GM12878 (cell line): ENCODE data around the gene MCEMP1. TPM values are rescaled to one million over a fixed set of nuclear protein-coding genes. Genes with fewer than 3 reads are reported as not detected.

ENCODE experiments used
- BCL11A ChIP-seq: IDR thresholded peaks from 2 replicates; pipeline ENCODE4 v1.6.1; 2011; ENCODE audit warnings: low read depth, low read length
- BHLHE40 ChIP-seq, 2 experiments: fragments of 450-650 bp in 1 of 2; IDR thresholded peaks; 2 replicates each; pipeline ENCODE4 v1.6.1; 2011 to 2017; ENCODE audit warnings: low read depth in 2 of 2, borderline replicate concordance in 1 of 2, improper control_type of control experiment in 1 of 2, low read length in 1 of 2, mild to moderate bottlenecking in 1 of 2
- BRCA1 ChIP-seq: IDR thresholded peaks from 2 replicates; pipeline ENCODE4 v1.6.1; 2011; ENCODE audit warnings: low read depth, low read length, improper control_type of control experiment
- CBFB ChIP-seq: IDR thresholded peaks from 2 replicates; pipeline ENCODE4 v1.6.1; 2016; ENCODE audit warnings: antibody characterized with exemption, low read depth
- CBX3 ChIP-seq: fragments of 200-600 bp; sonication (generic); IDR thresholded peaks from 2 replicates; pipeline ENCODE4 v1.6.1; 2016; ENCODE audit warnings: low read depth, borderline replicate concordance
- DPF2 ChIP-seq: fragments of 450-650 bp; IDR thresholded peaks from 2 replicates; pipeline ENCODE4 v1.6.1; 2017; ENCODE audit warnings: mild to moderate bottlenecking
- FOXK2 ChIP-seq: fragments of 450-650 bp; IDR thresholded peaks from 2 replicates; pipeline ENCODE4 v1.6.1; 2017; ENCODE audit warnings: mild to moderate bottlenecking, moderate library complexity
- GATAD2B ChIP-seq: fragments of 450-650 bp; conservative IDR thresholded peaks from 2 replicates; pipeline ENCODE4 v1.6.1; 2017; ENCODE audit warnings: low read depth, mild to moderate bottlenecking, moderate library complexity
- HDAC2 ChIP-seq: fragments of 200-600 bp; sonication (generic); IDR thresholded peaks from 2 replicates; pipeline ENCODE4 v1.6.1; 2017
- JUNB ChIP-seq: IDR thresholded peaks from 2 replicates; pipeline ENCODE4 v1.6.1; 2016; ENCODE audit warnings: antibody characterized with exemption, mild to moderate bottlenecking
- KAT2A ChIP-seq: conservative IDR thresholded peaks from 2 replicates; pipeline ENCODE4 v1.6.1; 2011; ENCODE audit warnings: low read depth, low read length; ENCODE audit not compliant: control insufficient read depth
- LARP7 ChIP-seq: fragments of 450-650 bp; IDR thresholded peaks from 2 replicates; pipeline ENCODE4 v1.6.1; 2017; ENCODE audit warnings: mild to moderate bottlenecking
- NR2F1 ChIP-seq: fragments of 450-650 bp; conservative IDR thresholded peaks from 2 replicates; pipeline ENCODE4 v1.6.1; 2017; ENCODE audit warnings: mild to moderate bottlenecking
- PAX5 ChIP-seq: IDR thresholded peaks from 2 replicates; pipeline ENCODE4 v1.6.1; 2011; ENCODE audit warnings: low read depth, low read length, borderline replicate concordance
- PAX8 ChIP-seq: fragments of 450-650 bp; IDR thresholded peaks from 2 replicates; pipeline ENCODE4 v1.6.1; 2017; ENCODE audit warnings: mild to moderate bottlenecking, moderate library complexity
- SMAD1 ChIP-seq: fragments of 450-650 bp; IDR thresholded peaks from 2 replicates; pipeline ENCODE4 v1.6.1; 2018; ENCODE audit warnings: mild to moderate bottlenecking, low read depth; ENCODE audit not compliant: partially characterized antibody
- SP1 ChIP-seq: IDR thresholded peaks from one replicate; pipeline ENCODE4 v1.6.1; 2011; ENCODE audit warnings: low read depth, low read length
- TAF1 ChIP-seq: IDR thresholded peaks from 2 replicates; pipeline ENCODE4 v1.6.1; 2011; ENCODE audit warnings: mild to moderate bottlenecking, low read depth, low read length, borderline replicate concordance
- ZNF217 ChIP-seq: fragments of 450-650 bp; IDR thresholded peaks from 2 replicates; pipeline ENCODE4 v1.6.1; 2017; ENCODE audit warnings: antibody characterized with exemption, mild to moderate bottlenecking
- ZNF274 ChIP-seq: IDR thresholded peaks from one replicate; pipeline ENCODE4 v1.8.0; 2011; ENCODE audit not compliant: insufficient read length, insufficient read depth
- ZNF622 ChIP-seq: fragments of 450-650 bp; IDR thresholded peaks from 2 replicates; pipeline ENCODE4 v1.6.1; 2017; ENCODE audit warnings: mild to moderate bottlenecking, inconsistent platforms
- polyA plus RNA-seq, 11 experiments: library from polyadenylated mRNA; depleted of rRNA in 4 of 11; unstranded in 6 of 11; stranded (reverse) in 5 of 11; fragments of >200 nt; fragmentation: Nextera tagmentation in 4 of 11; fragmentation: Illumina TruSeq in 1 of 11; extraction: Ambion mirVana in 4 of 11; extraction: Trizol in 1 of 11; gene quantifications; 1 replicate in 1 of 11; 2 replicates in 10 of 11; pipeline versions ENCODE4 v1.2.1 to v1.2.3, GENCODE V29; 2011 to 2016; ENCODE audit warnings: inconsistent platforms in 2 of 11, missing spikeins in 2 of 11, low read depth in 1 of 11
- total RNA-seq, 4 experiments: library from RNA; depleted of rRNA in 3 of 4; stranded (reverse); fragments of >200 nt in 3 of 4; fragmentation: Illumina TruSeq in 1 of 4; extraction: Trizol in 1 of 4; gene quantifications; 2 replicates each; pipeline versions ENCODE4 v1.2.1 to v1.2.3, GENCODE V29; 2013 to 2021
- TF ChIP-seq, protein P1 (sequence below): fragments of 450-650 bp; conservative IDR thresholded peaks from 2 replicates; pipeline ENCODE4 v1.6.1; 2017; ENCODE audit warnings: mild to moderate bottlenecking, moderate library complexity
- TF ChIP-seq, protein P2 (sequence below): fragments of 450-650 bp; IDR thresholded peaks from 2 replicates; pipeline ENCODE4 v1.6.1; 2017; ENCODE audit warnings: mild to moderate bottlenecking, low read depth, inconsistent platforms; ENCODE audit not compliant: poor library complexity, severe bottlenecking
- TF ChIP-seq, protein P3 (sequence below): IDR thresholded peaks from 2 replicates; pipeline ENCODE4 v1.6.1; 2011; ENCODE audit warnings: borderline replicate concordance, low read depth, mild to moderate bottlenecking, moderate library complexity, mixed read lengths, low read length; ENCODE audit not compliant: insufficient read depth; ENCODE audit errors: extremely low read length
- TF ChIP-seq, protein P4 (sequence below): IDR thresholded peaks from 2 replicates; pipeline ENCODE4 v1.6.1; 2011; ENCODE audit warnings: low read depth, low read length, improper control_type of control experiment, borderline replicate concordance

The MCEMP1 gene
- total and polyA plus RNA-seq, 10 of the 15 experiments (the other 5 are each of a cell fraction or from before 2014, with no cell fraction given) = 0.08 to 0.55 (median 0.26) TPM; not detected in 1

DNA sequence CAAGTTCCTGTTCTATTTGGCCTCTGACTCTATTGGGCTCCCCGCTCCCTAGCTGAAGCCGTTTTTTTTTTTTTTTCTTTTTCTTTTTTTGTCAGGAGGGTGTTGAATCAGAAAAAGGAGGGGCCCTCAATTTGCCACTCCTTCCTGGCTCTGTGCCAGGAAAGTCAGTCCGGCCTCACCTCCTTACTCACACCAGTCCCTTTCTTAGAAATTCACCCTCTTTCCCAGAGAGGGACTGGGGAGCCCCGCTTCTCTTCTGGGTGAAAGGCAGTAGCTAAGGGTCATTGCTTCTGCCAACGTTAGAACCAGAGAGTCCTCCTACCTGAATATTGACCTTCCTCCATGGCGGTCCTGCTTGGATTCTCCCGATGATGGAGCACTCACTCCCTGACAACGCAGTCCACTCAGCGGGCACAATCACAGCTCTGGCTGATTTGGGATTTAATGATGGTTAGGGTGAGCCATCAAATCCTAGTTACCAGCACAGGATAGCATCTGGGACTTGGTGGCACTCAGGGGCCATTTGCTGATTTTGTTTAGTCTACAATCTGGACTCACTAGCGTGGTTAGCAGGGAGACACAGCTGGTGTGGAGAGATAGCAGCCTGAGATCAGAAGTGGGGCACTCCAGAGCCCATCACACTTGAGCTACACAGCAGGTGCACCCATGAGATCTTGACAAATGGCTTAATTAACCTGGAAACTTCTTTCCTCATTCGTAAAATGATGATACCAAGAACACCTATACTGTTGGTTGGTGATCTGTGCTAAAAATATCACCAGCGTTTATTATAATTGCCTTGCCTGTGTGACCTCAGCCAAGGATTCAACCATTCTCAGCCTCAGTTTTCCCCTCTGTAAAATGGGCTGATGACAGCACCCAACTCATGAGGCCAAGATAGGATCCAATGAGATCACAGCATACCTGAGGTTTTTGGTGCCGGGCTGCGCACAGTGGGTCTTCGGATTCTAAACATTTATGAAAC lies 22.8 kb downstream of the MCEMP1 start (continued):
- no peak for TF ChIP-seq HDAC2
- TF ChIP-seq PAX5 = peak; percentile 11; the same call in 1 of the 2 replicates
- peak; percentile 76 for TF ChIP-seq ZNF217
- no peak for TF ChIP-seq JUNB
- no peak for TF ChIP-seq CBX3
- peak; percentile 100 for TF ChIP-seq SMAD1
- peak in 1 of 2 experiments; percentile 50; a peak in 1 of 4 replicates for TF ChIP-seq BHLHE40 (IDR thresholded peaks at IDR 0.05; ENCODE audit: borderline replicate concordance in 1 of 2, low read depth in 2 of 2, low read length in 1 of 2)
- no peak for TF ChIP-seq PAX8
- TF ChIP-seq, protein P1, sequence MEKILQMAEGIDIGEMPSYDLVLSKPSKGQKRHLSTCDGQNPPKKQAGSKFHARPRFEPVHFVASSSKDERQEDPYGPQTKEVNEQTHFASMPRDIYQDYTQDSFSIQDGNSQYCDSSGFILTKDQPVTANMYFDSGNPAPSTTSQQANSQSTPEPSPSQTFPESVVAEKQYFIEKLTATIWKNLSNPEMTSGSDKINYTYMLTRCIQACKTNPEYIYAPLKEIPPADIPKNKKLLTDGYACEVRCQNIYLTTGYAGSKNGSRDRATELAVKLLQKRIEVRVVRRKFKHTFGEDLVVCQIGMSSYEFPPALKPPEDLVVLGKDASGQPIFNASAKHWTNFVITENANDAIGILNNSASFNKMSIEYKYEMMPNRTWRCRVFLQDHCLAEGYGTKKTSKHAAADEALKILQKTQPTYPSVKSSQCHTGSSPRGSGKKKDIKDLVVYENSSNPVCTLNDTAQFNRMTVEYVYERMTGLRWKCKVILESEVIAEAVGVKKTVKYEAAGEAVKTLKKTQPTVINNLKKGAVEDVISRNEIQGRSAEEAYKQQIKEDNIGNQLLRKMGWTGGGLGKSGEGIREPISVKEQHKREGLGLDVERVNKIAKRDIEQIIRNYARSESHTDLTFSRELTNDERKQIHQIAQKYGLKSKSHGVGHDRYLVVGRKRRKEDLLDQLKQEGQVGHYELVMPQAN = 0 out of 2 replicates have a peak, but pooled peaks have one; percentile 17
- TF ChIP-seq GATAD2B = peak; percentile 60; the same call in 1 of the 2 replicates
- TF ChIP-seq NR2F1 = peak; percentile 46
- TF ChIP-seq ZNF622 = no peak
- TF ChIP-seq, protein P2, sequence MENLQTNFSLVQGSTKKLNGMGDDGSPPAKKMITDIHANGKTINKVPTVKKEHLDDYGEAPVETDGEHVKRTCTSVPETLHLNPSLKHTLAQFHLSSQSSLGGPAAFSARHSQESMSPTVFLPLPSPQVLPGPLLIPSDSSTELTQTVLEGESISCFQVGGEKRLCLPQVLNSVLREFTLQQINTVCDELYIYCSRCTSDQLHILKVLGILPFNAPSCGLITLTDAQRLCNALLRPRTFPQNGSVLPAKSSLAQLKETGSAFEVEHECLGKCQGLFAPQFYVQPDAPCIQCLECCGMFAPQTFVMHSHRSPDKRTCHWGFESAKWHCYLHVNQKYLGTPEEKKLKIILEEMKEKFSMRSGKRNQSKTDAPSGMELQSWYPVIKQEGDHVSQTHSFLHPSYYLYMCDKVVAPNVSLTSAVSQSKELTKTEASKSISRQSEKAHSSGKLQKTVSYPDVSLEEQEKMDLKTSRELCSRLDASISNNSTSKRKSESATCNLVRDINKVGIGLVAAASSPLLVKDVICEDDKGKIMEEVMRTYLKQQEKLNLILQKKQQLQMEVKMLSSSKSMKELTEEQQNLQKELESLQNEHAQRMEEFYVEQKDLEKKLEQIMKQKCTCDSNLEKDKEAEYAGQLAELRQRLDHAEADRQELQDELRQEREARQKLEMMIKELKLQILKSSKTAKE = peak; percentile 94
- TF ChIP-seq, protein P3, sequence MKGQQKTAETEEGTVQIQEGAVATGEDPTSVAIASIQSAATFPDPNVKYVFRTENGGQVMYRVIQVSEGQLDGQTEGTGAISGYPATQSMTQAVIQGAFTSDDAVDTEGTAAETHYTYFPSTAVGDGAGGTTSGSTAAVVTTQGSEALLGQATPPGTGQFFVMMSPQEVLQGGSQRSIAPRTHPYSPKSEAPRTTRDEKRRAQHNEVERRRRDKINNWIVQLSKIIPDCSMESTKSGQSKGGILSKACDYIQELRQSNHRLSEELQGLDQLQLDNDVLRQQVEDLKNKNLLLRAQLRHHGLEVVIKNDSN = no peak
- peak; percentile 75 for TF ChIP-seq DPF2
- no peak for TF ChIP-seq BRCA1
- no peak for TF ChIP-seq BCL11A
- TF ChIP-seq ZNF274 = no peak
- peak; percentile 28; the same call in 1 of the 2 replicates for TF ChIP-seq LARP7
- no peak for TF ChIP-seq FOXK2
- TF ChIP-seq SP1 = no peak
- TF ChIP-seq KAT2A = no peak
- 0 out of 2 replicates have a peak, but pooled peaks have one; percentile 14 for TF ChIP-seq CBFB
- TF ChIP-seq, protein P4, sequence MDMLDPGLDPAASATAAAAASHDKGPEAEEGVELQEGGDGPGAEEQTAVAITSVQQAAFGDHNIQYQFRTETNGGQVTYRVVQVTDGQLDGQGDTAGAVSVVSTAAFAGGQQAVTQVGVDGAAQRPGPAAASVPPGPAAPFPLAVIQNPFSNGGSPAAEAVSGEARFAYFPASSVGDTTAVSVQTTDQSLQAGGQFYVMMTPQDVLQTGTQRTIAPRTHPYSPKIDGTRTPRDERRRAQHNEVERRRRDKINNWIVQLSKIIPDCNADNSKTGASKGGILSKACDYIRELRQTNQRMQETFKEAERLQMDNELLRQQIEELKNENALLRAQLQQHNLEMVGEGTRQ = no peak
- peak; percentile 16; the same call in 1 of the 2 replicates for TF ChIP-seq TAF1
